Endodermal cell (in vitro differentiated cells): Measurements from ENCODE around the gene JMJD1C. TPM values are rescaled to one million over a fixed set of nuclear protein-coding genes. Genes with fewer than 3 reads are reported as not detected.

ENCODE experiments used
- DNase-seq: peaks from one replicate; pipeline ENCODE4 v3.0.0-alpha.2; 2017
- H3K27ac ChIP-seq: 2 replicates; pipeline ENCODE4 v1.5.1; 2013; ENCODE audit warnings: mild to moderate bottlenecking, low read depth, low read length, moderate library complexity
- H3K27me3 ChIP-seq: 2 replicates; pipeline ENCODE4 v1.6.1; 2013; ENCODE audit warnings: mild to moderate bottlenecking, low read length, moderate library complexity; ENCODE audit not compliant: insufficient read depth, control insufficient read depth, poor library complexity, severe bottlenecking
- H3K36me3 ChIP-seq: 2 replicates; pipeline ENCODE4 v1.7.0; 2013; ENCODE audit warnings: mild to moderate bottlenecking, low read length, moderate library complexity; ENCODE audit not compliant: control insufficient read depth, insufficient read depth
- H3K4me1 ChIP-seq: one replicate; pipeline ENCODE4 v1.7.0; 2013; ENCODE audit warnings: low read length; ENCODE audit not compliant: control insufficient read depth, insufficient read depth
- H3K4me3 ChIP-seq: 2 replicates; pipeline ENCODE4 v1.5.1; 2013; ENCODE audit warnings: mild to moderate bottlenecking, low read length, moderate library complexity
- H3K9ac ChIP-seq: 2 replicates; pipeline ENCODE4 v1.6.1; 2013; ENCODE audit warnings: mild to moderate bottlenecking, low read length, moderate library complexity; ENCODE audit not compliant: poor library complexity, severe bottlenecking; ENCODE audit errors: extremely low read depth
- H3K9me3 ChIP-seq: 2 replicates; pipeline ENCODE4 v1.6.1; 2013; ENCODE audit warnings: mild to moderate bottlenecking, low read length, moderate library complexity; ENCODE audit not compliant: control insufficient read depth
- H3K27ac Mint-ChIP-seq: 2 replicates; pipeline ENCODE4 v1.8.0; 2020; ENCODE audit warnings: mixed read lengths
- H3K27me3 Mint-ChIP-seq: 2 replicates; pipeline ENCODE4 v1.8.0; 2021; ENCODE audit warnings: mild to moderate bottlenecking, mixed read lengths; ENCODE audit not compliant: insufficient read depth
- H3K36me3 Mint-ChIP-seq: 2 replicates; pipeline ENCODE4 v1.8.0; 2020; ENCODE audit warnings: low read depth, mixed read lengths
- H3K4me1 Mint-ChIP-seq: 2 replicates; pipeline ENCODE4 v1.8.0; 2020; ENCODE audit warnings: mixed read lengths
- H3K4me3 Mint-ChIP-seq: 2 replicates; pipeline ENCODE4 v1.8.0; 2020; ENCODE audit warnings: mild to moderate bottlenecking, moderate library complexity, mixed read lengths
- H3K9me3 Mint-ChIP-seq: 2 replicates; pipeline ENCODE4 v1.8.0; 2020; ENCODE audit warnings: mild to moderate bottlenecking, mixed read lengths
- WGBS, 2 experiments: methylation state at CpG; one replicate each; pipeline versions ENCODE4 v1.1.5 to v1.1.7; 2013; ENCODE audit warnings: missing lambda C conversion rate in 2 of 2, mixed read lengths in 1 of 2; ENCODE audit not compliant: insufficient coverage in 1 of 2, insufficient read length in 1 of 2; 5-methylcytosine and 5-hydroxymethylcytosine counted together
- total RNA-seq, 2 donors: library from RNA; stranded (reverse); fragmentation: NEBNext Ultra II Directional in 1 of 2; extraction: Animal tissue kit (Norgen Biotek cat#: 25700) in 1 of 2; gene quantifications; 2 replicates in 1 of 2; 3 replicates in 1 of 2; pipeline ENCODE4 v1.2.1, GENCODE V29; 2021
- TF ChIP-seq, protein P1 (sequence below): fragments of 200-600 bp; sonication (generic); conservative IDR thresholded peaks from 2 replicates; pipeline ENCODE4 v1.5.0; 2021; ENCODE audit warnings: antibody characterized with exemption, mild to moderate bottlenecking

Gene JMJD1C
- total RNA-seq, 2 donors from 2014 or later, result 91.3 to 114 TPM

DNA sequence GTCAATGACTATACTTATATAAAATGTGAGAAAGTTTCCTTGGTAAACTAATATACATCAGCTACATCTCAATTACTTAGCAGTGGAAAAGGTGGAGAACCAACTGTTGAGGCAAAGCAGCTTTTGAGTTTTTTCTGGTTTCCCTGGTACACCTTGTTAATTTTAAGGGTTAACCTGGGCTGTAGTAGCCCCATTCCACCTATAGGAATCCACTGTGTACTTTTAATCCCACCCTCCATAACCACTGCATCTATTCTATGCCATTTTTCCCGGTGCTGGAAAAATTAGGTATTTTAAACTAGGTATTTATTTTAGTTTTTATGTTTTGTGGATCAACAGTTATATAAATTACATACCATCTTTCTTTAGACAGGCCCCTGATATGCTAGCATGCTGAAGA lies 290.2 kb downstream of the JMJD1C start:
- WGBS, 2 experiments, result no CpG with 5 or more reads among the region's 1 CpG

DNA sequence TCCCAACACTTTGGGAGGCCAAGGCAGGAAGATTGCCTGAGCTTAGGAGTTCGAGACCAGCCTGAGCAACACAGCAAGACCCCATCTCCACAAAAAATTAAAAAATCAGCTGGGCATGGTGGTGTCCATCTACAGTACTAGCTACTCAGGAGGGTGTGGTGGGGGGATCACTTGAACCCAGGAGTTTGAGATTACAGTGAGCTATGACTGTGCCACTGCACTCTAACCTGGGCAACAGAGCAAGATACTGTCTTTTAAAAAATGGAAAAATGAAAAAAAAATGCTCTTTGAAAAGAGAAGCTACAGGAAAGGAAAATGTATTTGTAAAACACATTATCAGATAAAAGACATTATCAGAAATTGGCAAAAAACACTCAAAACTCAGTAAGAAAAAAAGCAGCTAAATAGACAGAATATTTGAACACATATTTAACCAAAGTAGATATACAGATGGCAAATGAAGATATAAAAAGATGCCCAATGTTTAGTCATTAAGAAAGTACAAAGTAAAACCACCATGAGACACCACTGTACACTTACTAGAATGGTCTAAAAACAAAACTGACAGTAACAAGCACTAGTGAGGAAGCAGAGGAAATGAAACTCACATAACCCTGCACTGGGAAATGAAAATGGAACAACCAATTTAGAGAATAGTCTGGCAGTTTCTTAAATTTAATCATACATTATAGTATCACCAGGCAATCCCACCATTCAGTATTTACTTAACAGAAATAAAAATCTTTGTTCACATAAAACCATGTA lies 292.1 kb downstream of the JMJD1C start:
- Histone ChIP-seq H3K36me3 (peaks cover 98% of the 10 kb centered on the region), H3K27ac (no peak overlapping the region), H3K9ac (no peak overlapping the region), H3K27me3 (no peaks in the 10 kb centered on the region), H3K9me3 (no peaks in the 10 kb centered on the region), H3K4me3 (no peak overlapping the region), H3K4me1 (no peaks in the 10 kb centered on the region)
- Mint-ChIP-seq H3K36me3 (peaks cover 82% of the 10 kb centered on the region), H3K4me3 (no peak overlapping the region), H3K4me1 (peaks cover 16% of the 10 kb centered on the region), H3K9me3 (no peaks in the 10 kb centered on the region), H3K27ac (no peak overlapping the region), H3K27me3 (no peaks in the 10 kb centered on the region)
- WGBS, 2 experiments, result 94% methylated on average over 1 of the region's 1 CpG; no CpG with 5 or more reads in 1 of the 2 experiments
- no peak for DNase-seq
- TF ChIP-seq, protein P1, sequence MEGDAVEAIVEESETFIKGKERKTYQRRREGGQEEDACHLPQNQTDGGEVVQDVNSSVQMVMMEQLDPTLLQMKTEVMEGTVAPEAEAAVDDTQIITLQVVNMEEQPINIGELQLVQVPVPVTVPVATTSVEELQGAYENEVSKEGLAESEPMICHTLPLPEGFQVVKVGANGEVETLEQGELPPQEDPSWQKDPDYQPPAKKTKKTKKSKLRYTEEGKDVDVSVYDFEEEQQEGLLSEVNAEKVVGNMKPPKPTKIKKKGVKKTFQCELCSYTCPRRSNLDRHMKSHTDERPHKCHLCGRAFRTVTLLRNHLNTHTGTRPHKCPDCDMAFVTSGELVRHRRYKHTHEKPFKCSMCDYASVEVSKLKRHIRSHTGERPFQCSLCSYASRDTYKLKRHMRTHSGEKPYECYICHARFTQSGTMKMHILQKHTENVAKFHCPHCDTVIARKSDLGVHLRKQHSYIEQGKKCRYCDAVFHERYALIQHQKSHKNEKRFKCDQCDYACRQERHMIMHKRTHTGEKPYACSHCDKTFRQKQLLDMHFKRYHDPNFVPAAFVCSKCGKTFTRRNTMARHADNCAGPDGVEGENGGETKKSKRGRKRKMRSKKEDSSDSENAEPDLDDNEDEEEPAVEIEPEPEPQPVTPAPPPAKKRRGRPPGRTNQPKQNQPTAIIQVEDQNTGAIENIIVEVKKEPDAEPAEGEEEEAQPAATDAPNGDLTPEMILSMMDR, result no peak

More for the DNA sequence above, 290.2 kb downstream of the JMJD1C start:
- DNase-seq, result no peak
- no peak overlapping the region for H3K9ac ChIP-seq
- H3K9me3 ChIP-seq, result no peaks in the 10 kb centered on the region
- H3K4me3 Mint-ChIP-seq, result no peak overlapping the region
- H3K27ac ChIP-seq, result no peak overlapping the region
- H3K36me3 ChIP-seq, result peaks cover 97% of the 10 kb centered on the region
- no peaks in the 10 kb centered on the region for H3K9me3 Mint-ChIP-seq
- TF ChIP-seq, protein P1, result peak; percentile 56
- H3K36me3 Mint-ChIP-seq, result peaks cover 82% of the 10 kb centered on the region
- H3K27ac Mint-ChIP-seq, result no peak overlapping the region
- H3K4me1 ChIP-seq, result no peaks in the 10 kb centered on the region
- no peaks in the 10 kb centered on the region for H3K27me3 Mint-ChIP-seq
- no peak overlapping the region for H3K4me3 ChIP-seq
- peaks cover under 1% of the 10 kb centered on the region for H3K4me1 Mint-ChIP-seq
- H3K27me3 ChIP-seq, result no peaks in the 10 kb centered on the region

DNA sequence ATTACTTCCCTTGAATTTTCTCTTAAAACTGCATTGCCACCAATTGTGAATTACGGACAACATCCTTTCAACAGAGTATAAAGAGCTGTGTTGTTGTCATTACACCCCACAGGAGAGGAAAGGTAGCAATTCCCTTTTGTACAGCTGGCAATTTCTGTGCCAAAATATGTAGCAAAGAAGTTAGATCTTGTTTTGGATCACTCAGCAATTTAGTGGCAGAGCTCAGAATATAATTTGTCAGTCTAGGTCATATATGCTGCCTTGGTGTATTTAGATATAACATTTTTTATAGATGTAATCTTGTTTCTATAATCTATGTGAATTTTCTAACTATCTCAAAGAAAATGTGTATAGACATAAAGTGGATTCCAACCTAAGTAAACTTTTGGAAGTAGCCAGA lies 293.9 kb downstream of the JMJD1C start:
- Mint-ChIP-seq H3K4me1 (peaks cover 16% of the 10 kb centered on the region), H3K36me3 (peaks cover 70% of the 10 kb centered on the region), H3K9me3 (no peaks in the 10 kb centered on the region), H3K27me3 (no peaks in the 10 kb centered on the region), H3K27ac (no peak overlapping the region), H3K4me3 (no peak overlapping the region)
- Histone ChIP-seq H3K27me3 (no peaks in the 10 kb centered on the region), H3K9me3 (no peaks in the 10 kb centered on the region), H3K4me3 (no peak overlapping the region), H3K4me1 (no peaks in the 10 kb centered on the region), H3K36me3 (peaks cover 98% of the 10 kb centered on the region), H3K27ac (no peak overlapping the region), H3K9ac (no peak overlapping the region)
- no peak for DNase-seq
- TF ChIP-seq, protein P1, result no peak
- 91 to 100% methylated on average over 1 of the region's 1 CpG for WGBS, 2 experiments
